ENCODE measurements around the gene HBM.
"Not testable (repeated sequence)": the region's sequence is repeated elsewhere in the genome, so short reads cannot be mapped to it uniquely, and the experiment has no call there.

HBM gene

DNA sequence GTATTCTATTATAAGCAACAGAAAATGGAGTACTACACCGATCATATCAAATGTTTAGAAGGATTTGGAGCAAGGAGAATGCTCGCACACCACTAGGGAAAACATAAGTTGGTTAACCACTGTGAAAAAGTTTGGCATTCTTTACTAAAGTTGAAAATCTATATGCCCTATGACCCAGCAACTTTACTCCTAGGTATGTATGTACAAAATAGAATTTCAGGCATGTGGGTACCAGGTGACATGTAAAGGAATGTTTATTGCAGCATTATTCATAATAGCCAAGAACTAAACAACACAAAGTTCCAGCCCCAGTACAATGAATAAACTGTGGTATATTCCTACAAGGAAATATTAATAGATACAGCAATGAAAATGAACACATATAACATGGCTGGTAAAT lies 19.1 kb upstream of the HBM start:
- DNase-seq (ENCODE audit: low read depth in 2 of 2), result no peak

DNA sequence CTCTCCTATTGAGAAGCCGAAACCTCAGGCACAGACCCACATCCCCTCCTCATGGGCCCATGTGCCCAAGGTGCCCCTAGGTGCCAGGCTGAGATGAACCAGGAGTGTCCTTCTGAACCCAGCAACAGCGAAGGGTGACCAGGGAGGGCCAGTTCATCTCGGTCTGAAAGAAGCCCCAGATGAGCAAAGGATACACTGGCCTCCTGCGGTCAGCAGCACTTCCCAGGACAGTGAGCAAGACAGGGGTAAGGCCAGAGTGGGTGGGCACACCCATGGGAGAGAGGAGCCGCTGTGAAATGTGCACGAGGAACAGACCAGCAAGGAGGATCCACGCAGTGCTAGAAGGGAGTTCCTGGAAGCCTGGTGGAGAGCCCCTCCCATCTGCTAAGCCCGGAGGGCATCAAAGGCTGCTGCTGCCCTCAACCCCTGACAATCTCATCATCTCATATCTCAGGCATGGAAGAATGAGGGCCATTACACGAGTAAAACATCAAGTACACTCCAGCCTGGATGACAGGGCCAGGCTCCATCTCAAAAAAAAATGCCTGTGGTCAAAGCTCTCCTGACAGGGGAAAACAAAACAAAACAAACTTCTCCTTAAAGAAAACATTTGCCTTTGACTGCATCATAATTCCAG lies 16.6 kb upstream of the HBM start:
- no peak for DNase-seq (ENCODE audit: low read depth in 2 of 2)

DNA sequence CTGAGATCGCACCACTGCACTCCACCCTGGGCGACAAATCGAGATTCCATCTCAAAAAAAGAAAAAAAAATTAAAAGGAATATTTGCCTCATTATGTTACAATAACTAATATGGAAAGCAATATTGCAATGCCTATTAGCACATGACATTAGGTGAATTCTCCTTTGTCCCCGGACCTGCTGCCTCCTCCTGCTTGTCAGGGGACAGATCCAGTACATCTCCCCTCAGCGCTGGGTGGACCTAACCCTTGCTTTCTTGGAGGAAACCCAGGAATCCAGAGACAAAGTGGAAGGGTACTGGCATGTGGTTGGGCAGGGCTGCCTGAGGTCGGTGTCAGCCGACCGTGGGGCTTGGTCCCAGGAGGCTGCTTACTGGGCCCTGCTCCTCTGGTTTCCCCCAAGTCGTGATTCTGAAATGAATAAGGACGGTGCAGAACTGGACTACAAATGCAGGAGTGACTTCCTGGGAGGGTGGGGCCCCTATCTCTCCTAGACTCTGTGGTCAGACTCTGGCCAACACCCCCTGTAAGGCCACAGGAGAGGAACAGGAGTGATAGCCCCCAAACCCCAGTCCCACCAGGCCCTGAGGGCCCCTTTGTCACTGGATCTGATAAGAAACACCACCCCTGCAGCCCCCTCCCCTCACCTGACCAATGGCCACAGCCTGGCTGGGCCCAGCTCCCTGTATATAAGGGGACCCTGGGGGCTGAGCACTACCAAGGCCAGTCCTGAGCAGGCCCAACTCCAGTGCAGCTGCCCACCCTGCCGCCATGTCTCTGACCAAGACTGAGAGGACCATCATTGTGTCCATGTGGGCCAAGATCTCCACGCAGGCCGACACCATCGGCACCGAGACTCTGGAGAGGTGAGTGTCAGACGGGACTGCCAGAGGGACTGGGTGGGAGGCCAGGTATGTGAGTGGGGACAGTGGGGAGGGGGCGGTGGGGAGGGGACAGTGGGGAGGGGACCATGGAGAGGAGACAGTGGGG lies 13.3 kb upstream of the HBM start, which contains the start of gene HBZ:
TSS of gene HBZ (plus strand) at position 504 of the 988 bp plus-strand sequence. CDS start at position 770, 266 bp downstream.
- no peak for DNase-seq (ENCODE audit: low read depth in 2 of 2)

DNA sequence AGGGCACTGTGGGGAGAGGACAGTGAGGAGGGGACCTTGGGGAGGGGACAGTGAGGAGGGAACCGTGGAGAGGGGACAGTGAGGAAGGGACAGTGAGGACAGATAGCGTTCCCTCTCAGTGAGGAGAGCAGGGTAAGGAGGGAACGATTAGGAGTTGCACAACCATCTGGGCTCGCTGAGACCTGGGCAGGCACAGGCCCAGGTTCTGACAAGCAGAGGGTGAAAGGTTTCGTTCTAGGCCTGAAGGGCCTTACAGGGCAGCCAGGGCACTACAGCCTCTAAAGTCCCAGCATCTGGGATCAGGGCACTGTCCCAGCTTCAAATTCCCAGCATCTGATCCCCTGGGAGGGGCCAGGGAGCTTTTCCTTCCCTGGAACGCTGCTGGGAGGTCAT lies 12.7 kb upstream of the HBM start:
- DNase-seq (ENCODE audit: low read depth in 2 of 2), result not testable (repeated sequence)

DNA sequence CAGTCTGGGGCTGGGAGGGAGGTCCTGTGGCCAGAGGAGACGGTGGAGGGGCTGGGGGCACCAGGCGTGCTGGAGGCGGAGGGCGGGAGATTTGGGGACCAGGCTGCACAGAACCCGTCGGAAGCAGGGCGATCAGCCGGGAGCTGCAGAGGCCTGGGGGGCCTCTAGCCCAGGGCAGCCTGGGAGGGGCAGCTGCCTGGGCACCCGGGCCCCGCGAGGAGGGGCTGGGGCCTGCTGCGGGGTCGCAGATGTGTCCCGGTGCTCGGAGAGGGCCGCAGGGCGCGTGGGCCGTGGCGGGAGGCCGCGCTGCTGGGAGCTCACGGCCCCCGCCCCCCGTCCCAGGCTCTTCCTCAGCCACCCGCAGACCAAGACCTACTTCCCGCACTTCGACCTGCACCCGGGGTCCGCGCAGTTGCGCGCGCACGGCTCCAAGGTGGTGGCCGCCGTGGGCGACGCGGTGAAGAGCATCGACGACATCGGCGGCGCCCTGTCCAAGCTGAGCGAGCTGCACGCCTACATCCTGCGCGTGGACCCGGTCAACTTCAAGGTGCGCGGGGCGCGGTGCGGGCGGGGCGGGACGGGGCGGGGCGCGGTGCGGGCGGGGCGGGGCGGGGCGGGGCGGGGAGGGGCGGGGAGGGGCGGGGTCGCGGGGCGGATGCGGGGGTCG lies 12.1 kb upstream of the HBM start:
- DNase-seq (ENCODE audit: low read depth in 2 of 2), result not testable (repeated sequence)

DNA sequence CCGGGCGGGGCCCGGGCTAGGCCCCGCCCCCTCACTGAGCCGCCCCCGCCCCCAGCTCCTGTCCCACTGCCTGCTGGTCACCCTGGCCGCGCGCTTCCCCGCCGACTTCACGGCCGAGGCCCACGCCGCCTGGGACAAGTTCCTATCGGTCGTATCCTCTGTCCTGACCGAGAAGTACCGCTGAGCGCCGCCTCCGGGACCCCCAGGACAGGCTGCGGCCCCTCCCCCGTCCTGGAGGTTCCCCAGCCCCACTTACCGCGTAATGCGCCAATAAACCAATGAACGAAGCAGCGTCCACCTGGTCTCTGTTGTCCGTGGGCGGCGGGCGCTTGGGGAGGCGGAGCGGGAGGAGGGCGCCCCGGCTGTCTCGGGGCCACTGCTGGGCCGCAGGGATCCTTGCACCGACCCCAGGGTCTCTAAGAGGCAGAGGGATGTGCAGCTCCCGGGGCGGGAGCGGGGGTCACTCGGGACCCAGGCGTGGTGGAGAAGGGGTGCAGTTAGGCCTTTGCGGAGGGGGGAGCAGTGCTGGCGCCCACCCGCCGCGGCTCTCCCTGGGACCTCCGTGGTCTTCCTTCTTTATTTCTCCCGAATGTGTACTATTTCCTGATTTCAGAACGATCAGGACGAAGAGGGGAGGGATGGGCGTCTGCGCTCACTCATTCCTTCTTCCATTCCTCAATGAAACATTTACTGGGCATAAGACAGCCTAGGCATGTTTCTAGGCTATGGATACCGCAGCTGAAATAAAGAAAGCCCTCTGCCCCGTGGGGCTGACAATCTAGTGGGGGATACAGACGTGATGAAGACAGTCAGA lies 11.4 kb upstream of the HBM start:
- no peak for DNase-seq (ENCODE audit: low read depth in 2 of 2)

DNA sequence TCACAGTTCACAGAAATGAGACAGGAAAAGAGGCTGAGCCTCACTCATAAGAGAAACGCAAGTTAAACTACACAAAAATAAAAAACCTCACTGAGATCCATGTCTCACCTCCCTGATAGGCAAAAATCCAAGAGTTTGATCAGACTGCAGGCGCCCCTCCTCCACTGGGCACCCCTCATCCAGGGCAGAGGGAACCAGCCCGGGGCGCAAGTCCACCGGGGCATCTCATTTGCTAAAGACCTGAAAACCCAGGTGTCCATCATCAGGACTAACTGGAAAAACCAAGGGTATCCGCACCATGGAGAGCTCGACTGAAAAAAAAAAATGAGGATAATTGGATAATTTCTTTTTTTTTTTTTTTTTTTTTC lies 10.8 kb upstream of the HBM start:
- no peak for DNase-seq (ENCODE audit: low read depth in 2 of 2)

DNA sequence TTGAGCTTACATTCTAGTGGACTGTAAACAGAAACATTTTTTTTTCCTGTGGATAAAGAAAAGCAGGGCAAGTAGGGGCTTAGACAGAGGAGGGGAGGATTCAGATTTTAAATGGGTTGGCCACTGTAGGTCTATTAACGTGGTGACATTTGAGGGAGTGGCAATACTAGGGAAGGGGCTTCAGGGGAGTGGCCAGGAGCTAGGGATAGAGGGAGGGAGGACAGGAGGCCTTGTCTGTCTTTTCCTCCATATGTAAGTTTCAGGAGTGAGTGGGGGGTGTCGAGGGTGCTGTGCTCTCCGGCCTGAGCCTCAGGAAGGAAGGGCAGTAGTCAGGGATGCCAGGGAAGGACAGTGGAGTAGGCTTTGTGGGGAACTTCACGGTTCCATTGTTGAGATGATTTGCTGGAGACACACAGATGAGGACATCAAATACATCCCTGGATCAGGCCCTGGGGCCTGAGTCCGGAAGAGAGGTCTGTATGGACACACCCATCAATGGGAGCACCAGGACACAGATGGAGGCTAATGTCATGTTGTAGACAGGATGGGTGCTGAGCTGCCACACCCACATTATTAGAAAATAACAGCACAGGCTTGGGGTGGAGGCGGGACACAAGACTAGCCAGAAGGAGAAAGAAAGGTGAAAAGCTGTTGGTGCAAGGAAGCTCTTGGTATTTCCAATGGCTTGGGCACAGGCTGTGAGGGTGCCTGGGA lies 6.5 kb upstream of the HBM start:
- no peak for DNase-seq (ENCODE audit: low read depth in 2 of 2)

DNA sequence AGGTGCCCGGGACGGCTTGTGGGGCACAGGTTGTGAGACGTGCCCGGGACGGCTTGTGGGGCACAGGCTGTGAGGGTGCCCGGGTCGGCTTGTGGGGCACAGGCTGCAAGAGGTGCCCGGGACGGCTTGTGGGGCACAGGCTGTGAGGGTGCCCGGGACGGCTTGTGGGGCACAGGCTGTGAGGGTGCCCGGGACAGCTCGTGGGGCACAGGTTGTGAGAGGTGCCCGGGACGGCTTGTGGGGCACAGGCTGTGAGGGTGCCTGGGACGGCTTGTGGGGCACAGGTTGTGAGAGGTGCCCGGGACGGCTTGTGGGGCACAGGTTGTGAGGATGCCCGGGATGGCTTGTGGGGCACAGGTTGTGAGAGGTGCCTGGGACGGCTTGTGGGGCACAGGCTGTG lies 5.5 kb upstream of the HBM start:
- not testable (repeated sequence) for DNase-seq (ENCODE audit: low read depth in 2 of 2)

DNA sequence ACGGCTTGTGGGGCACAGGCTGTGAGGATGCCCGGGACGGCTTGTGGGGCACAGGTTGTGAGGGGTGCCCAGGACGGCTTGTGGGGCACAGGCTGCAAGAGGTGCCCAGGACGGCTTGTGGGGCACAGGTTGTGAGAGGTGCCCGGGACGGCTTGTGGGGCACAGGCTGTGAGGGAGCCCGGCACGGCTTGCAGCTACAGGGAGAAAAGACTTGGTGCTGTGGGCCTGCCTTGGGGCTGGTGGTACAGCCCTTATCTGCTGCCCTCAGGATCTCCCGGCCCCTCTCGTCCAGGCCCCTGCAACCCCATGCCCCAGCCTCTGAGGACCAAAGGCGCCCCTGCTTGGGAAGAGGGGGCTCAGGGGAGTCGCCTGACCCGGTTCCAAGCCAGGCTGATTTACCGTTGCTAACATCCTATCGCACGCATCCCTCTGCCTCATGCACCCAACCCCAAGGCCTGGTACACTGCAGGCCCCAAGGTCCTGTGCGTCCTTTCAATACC lies 5.0 kb upstream of the HBM start:
- no peak for DNase-seq (ENCODE audit: low read depth in 2 of 2)

DNA sequence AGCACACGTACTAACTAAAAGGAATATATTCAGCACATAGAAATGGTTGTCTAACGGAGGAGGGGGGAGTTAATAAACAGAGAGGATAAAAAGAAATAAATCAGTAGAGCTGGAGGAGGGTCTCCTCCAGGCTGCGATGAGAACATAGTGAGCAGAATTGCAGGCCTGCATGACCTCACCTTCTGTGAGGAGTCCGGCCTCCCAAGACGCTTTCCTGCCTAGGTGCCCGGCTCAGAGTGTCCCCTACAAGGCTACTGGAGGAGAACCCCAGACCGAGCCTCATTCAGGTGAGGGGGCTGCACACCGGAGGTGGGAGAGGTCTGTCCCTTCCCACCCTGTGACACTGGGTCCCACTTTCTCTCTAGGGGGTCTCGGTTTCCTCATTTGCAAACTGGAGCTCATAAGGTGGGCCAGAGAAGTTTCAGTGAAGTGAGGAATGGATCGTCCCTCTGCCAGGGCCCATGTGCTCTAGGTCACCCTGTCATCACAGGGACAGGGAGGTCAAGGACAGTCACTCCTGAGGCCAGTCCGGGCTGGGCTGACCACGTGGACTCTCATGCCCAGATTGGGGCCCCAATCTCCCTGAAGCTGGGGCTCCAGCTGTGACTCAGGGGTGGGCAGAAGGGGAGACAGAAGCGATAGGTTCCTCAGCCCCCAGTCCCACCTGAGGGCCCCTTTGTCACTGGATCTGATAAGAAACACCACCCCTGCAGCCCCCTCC lies 3.3 kb upstream of the HBM start:
- no peak for DNase-seq (ENCODE audit: low read depth in 2 of 2)

DNA sequence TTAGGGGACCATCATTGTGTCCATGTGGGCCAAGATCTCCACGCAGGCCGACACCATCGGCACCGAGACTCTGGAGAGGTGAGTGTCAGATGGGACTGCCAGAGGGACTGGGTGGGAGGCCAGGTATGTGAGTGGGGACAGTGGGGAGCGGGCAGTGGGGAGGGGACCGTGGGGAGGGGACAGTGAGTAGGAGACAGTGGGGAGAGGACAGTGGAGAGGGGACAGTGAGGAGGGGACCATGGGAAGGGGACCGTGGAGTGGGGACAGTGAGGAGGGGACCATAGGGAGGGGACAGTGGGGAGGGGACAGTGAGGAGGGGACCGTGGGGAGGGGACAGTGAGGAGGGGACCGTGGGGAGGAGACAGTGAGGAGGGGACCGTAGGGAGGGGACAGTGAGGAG lies 2.6 kb upstream of the HBM start:
- DNase-seq (ENCODE audit: low read depth in 2 of 2), result not testable (repeated sequence)

DNA sequence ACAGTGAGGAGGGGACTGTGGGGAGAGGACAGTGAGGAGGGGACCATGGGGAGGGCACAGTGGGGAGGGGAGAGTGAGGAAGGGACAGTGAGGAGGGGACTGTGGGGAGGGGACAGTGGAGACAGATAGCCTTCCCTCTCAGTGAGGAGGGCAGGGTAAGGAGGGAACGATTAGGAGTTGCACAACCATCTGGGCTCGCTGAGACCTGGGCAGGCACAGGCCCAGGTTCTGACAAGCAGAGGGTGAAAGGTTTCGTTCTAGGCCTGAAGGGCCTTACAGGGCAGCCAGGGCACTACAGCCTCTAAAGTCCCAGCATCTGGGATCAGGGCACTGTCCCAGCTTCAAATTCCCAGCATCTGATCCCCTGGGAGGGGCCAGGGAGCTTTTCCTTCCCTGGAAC lies 2.1 kb upstream of the HBM start:
- DNase-seq (ENCODE audit: low read depth in 2 of 2), result not testable (repeated sequence)

DNA sequence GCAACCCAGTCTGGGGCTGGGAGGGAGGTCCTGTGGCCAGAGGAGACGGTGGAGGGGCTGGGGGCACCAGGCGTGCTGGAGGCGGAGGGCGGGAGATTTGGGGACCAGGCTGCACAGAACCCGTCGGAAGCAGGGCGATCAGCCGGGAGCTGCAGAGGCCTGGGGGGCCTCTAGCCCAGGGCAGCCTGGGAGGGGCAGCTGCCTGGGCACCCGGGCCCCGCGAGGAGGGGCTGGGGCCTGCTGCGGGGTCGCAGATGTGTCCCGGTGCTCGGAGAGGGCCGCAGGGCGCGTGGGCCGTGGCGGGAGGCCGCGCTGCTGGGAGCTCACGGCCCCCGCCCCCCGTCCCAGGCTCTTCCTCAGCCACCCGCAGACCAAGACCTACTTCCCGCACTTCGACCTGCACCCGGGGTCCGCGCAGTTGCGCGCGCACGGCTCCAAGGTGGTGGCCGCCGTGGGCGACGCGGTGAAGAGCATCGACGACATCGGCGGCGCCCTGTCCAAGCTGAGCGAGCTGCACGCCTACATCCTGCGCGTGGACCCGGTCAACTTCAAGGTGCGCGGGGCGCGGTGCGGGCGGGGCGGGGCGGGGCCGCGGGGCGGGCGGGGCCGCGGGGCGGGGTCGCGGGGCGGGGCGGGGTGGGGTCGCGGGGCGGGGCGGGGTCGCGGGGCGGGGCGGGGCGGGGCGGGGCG lies 1.5 kb upstream of the HBM start:
- DNase-seq (ENCODE audit: low read depth in 2 of 2), result not testable (repeated sequence)

DNA sequence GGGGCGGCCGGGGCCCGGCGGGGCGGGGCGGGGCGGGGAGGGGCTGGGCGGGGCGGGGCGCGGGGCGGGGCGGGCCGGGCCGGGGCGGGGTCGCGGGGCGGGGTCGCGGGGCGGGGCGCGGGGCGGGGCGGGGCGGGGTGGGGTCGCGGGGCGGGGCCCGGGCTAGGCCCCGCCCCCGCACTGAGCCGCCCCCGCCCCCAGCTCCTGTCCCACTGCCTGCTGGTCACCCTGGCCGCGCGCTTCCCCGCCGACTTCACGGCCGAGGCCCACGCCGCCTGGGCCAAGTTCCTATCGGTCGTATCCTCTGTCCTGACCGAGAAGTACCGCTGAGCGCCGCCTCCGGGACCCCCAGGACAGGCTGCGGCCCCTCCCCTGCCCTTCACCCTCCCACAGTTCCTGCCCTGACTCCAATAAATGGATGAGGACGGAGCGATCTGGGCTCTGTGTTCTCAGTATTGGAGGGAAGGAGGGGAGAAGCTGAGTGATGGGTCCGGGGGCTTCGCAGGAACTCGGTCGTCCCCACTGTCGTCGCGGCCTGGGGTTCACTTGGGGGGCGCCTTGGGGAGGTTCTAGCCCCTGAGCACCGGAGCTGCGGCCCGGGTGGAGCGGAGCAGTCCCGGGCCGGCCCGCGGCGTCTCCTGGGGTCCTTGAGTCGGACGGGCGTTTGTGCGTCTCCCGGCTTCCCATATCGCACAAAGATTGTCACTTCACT lies 795 bp upstream of the HBM start:
- no peak for DNase-seq (ENCODE audit: low read depth in 2 of 2)

DNA sequence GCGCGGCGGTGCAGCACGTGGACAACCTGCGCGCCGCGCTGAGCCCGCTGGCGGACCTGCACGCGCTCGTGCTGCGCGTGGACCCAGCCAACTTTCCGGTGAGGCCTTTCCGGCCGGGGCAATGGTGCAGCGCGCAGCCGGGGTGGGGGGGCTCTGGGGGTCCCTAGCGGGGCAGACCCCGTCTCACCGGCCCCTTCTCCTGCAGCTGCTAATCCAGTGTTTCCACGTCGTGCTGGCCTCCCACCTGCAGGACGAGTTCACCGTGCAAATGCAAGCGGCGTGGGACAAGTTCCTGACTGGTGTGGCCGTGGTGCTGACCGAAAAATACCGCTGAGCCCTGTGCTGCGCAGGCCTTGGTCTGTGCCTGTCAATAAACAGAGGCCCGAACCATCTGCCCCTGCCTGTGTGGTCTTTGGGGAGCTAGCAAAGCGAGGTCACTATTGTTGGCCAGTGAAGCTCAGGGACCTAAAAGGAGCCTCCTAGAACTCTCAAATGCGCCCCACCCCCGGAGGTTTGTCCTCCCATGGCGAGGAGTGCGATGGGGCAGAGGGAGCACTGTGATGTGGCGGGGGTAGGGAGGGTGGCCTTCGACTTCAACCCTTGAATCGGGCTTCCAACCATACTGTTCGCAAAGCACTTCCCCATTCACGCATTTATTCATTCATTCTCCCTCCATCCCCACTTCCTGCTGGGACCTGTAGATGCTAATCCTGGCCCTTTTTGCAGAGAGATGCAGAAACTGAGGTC lies 770 bp downstream of the HBM start:
- DNase-seq (ENCODE audit: low read depth in 2 of 2), result no peak

DNA sequence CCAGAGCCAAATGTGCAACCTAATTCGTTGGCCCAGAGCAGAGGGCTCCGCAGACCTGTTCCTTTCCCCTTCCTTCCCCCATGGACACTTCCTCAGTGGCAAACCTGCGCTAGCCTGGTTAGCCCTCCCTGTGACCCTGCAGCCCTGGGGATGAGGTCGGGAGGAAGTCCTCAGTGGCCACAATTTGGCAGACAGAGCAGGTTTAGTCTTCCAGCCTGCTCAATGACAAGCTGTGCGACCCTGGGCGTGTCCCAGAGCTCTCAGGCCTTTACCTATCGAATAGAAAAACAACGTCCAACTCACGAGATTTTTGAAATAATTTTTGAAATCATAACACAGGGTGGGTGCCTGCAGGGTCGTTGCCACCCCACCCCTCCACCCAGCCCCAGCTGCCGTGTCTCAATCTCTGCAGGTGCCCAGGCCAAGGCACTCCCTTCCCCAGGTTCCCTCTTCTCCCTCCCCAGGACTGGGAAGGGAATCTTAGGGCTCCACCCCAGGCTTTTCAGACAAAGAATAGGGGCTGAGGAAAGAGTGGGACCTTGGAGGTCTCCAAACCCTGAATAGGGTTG lies 1.4 kb downstream of the HBM start:
- DNase-seq (ENCODE audit: low read depth in 2 of 2), result no peak

DNA sequence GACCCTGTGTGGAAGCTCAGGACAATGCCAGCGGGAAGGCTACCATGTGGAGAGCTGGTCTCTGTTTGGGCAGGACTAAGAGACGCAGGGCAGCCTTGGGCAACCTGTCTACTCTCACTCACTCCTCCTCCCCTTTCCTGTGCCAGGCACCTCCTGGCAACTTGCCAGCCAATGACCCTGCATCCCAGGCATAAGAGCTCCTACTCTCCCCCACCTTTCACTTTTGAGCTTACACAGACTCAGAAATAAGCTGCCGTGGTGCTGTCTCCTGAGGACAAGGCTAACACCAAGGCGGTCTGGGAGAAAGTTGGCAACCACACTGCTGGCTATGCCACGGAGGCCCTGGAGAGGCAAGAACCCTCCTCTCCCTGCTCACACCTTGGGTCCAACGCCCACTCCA lies 2.6 kb downstream of the HBM start:
- DNase-seq (ENCODE audit: low read depth in 2 of 2), result no peak
